HepG2 (cell line): ENCODE measurements around the gene COL10A1.

Experiments
- MAFK ChIP-seq, 2 experiments: IDR thresholded peaks in 1 of 2; conservative IDR thresholded peaks in 1 of 2; 2 replicates each; pipeline ENCODE4 v1.6.1; 2011; ENCODE audit warnings: improper control_type of control experiment in 2 of 2, low read length in 2 of 2
- PAX8 ChIP-seq: sonication (generic); formaldehyde crosslinking; IDR thresholded peaks from 2 replicates; pipeline ENCODE4 v1.8.0; 2022; ENCODE audit warnings: mild to moderate bottlenecking, missing genetic modification reagents, borderline replicate concordance
- PHF8 ChIP-seq: sonication (generic); formaldehyde crosslinking; IDR thresholded peaks from 2 replicates; pipeline ENCODE4 v1.5.0; 2020; ENCODE audit warnings: missing genetic modification reagents
- POLR2A ChIP-seq, 2 experiments: IDR thresholded peaks; 2 replicates each; pipeline ENCODE4 v1.6.1; 2011; ENCODE audit warnings: low read depth in 2 of 2, low read length in 2 of 2, mild to moderate bottlenecking in 1 of 2, moderate library complexity in 1 of 2; ENCODE audit not compliant: insufficient read depth in 1 of 2
- ZFYVE20 ChIP-seq: sonication (generic); formaldehyde crosslinking; IDR thresholded peaks from 2 replicates; pipeline ENCODE4 v1.8.0; 2023; ENCODE audit warnings: low read depth, mild to moderate bottlenecking, moderate library complexity, missing genetic modification reagents, borderline replicate concordance
- ZNF30 ChIP-seq: sonication (generic); formaldehyde crosslinking; IDR thresholded peaks from 2 replicates; pipeline ENCODE4 v1.5.0; 2020; ENCODE audit warnings: mild to moderate bottlenecking, missing genetic modification reagents
- ZNF816 ChIP-seq: sonication (generic); formaldehyde crosslinking; IDR thresholded peaks from 2 replicates; pipeline ENCODE4 v1.8.0; 2022; ENCODE audit warnings: missing genetic modification reagents, mild to moderate bottlenecking, borderline replicate concordance
- TF ChIP-seq, protein P1 (sequence below): sonication (generic); formaldehyde crosslinking; IDR thresholded peaks from 2 replicates; pipeline ENCODE4 v1.9.0; 2021; ENCODE audit warnings: missing genetic modification reagents, borderline replicate concordance

GRCh38 chr6:116101790-116102189, 24.1 kb downstream of the COL10A1 start:
- no peak for TF ChIP-seq PHF8 (CRISPR knock-in tag)
- no peak for TF ChIP-seq ZFYVE20 (CRISPR knock-in tag)
- TF ChIP-seq POLR2A (IDR thresholded peaks at IDR 0.05; ENCODE audit: insufficient read depth in 1 of 2, low read depth in 2 of 2, low read length in 2 of 2), result no peak
- no peak for TF ChIP-seq MAFK (conservative IDR thresholded peaks at IDR 0.05 in 1 of 2, IDR thresholded peaks at IDR 0.05 in 1 of 2; ENCODE audit: low read length in 2 of 2)
- no peak for TF ChIP-seq ZNF30 (CRISPR knock-in tag)
- no peak for TF ChIP-seq PAX8 (CRISPR knock-in tag)
- TF ChIP-seq, protein P1, sequence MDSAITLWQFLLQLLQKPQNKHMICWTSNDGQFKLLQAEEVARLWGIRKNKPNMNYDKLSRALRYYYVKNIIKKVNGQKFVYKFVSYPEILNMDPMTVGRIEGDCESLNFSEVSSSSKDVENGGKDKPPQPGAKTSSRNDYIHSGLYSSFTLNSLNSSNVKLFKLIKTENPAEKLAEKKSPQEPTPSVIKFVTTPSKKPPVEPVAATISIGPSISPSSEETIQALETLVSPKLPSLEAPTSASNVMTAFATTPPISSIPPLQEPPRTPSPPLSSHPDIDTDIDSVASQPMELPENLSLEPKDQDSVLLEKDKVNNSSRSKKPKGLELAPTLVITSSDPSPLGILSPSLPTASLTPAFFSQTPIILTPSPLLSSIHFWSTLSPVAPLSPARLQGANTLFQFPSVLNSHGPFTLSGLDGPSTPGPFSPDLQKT, result no peak
- TF ChIP-seq ZNF816 (CRISPR knock-in tag), result no peak
